Body of pancreas (tissue), 4 donors: ENCODE data around the gene RASA2. TPM values are rescaled to one million over a fixed set of nuclear protein-coding genes. Genes with fewer than 3 reads are reported as not detected.

ENCODE experiments used
- ATAC-seq: fragments of 150-250 bp; one replicate; pipeline ENCODE4 v1.9.1; 2016
- DNase-seq, 4 donors: peaks; one replicate each; pipeline ENCODE4 v3.0.0-alpha.2; 2019
- H3K27ac ChIP-seq, 4 donors: fragments of 200-600 bp; sonication (generic); 1 replicate in 3 of 4; 2 replicates in 1 of 4; pipeline versions ENCODE4 v1.5.1 to v1.6.1; 2016 to 2019; ENCODE audit warnings: mild to moderate bottlenecking in 1 of 4, mixed read lengths in 1 of 4, moderate library complexity in 1 of 4
- H3K27me3 ChIP-seq, 2 donors: fragments of 200-600 bp; sonication (generic); one replicate each; pipeline ENCODE4 v1.6.0; 2016; ENCODE audit warnings: mild to moderate bottlenecking in 1 of 2
- H3K36me3 ChIP-seq, 2 donors: fragments of 200-600 bp; sonication (generic); replicated peaks in 1 of 2; 2 replicates each; pipeline ENCODE4 v1.5.1; 2016; ENCODE audit warnings: low read depth in 2 of 2; ENCODE audit not compliant: insufficient read depth in 1 of 2
- H3K4me1 ChIP-seq: fragments of 200-600 bp; sonication (generic); one replicate; pipeline ENCODE4 v1.6.0; 2016
- H3K4me3 ChIP-seq, 2 donors: fragments of 200-600 bp; sonication (generic); 1 replicate in 1 of 2; 2 replicates in 1 of 2; pipeline ENCODE4 v1.5.1; 2016 to 2019
- H3K9me3 ChIP-seq, 3 donors: fragments of 200-600 bp; sonication (generic); 1 replicate in 2 of 3; 2 replicates in 1 of 3; pipeline ENCODE4 v1.5.1; 2016
- POLR2A ChIP-seq, 3 donors: fragments of 450-650 bp; IDR thresholded peaks; one replicate each; pipeline ENCODE4 v1.6.1; 2016; ENCODE audit warnings: antibody characterized with exemption in 3 of 3, mild to moderate bottlenecking in 2 of 3
- WGBS, 2 donors: methylation state at CpG; one replicate each; pipeline ENCODE4 v1.1.5; 2017; 5-methylcytosine and 5-hydroxymethylcytosine counted together
- intact Hi-C: fragments of 100-400 bp; cut with DNase I; formaldehyde crosslinking; loops from one replicate; pipeline ENCODE4 v1.15.1; 2023
- total RNA-seq, 2 donors: library from RNA; depleted of rRNA; stranded (reverse); fragments of >200 nt; gene quantifications; one replicate each; pipeline ENCODE4 v1.1.0, GENCODE V29; 2016
- TF ChIP-seq, protein P1 (sequence below), 7 experiments: fragments of 450-650 bp in 4 of 7; fragments of 200-600 bp in 3 of 7; sonication (generic) in 3 of 7; IDR thresholded peaks; one replicate each; pipeline ENCODE4 v1.5.1; 2016 to 2019; ENCODE audit warnings: antibody characterized with exemption in 7 of 7

RASA2 gene
- total RNA-seq, 2 donors from 2014 or later: 6.9 to 19.2 TPM

DNA sequence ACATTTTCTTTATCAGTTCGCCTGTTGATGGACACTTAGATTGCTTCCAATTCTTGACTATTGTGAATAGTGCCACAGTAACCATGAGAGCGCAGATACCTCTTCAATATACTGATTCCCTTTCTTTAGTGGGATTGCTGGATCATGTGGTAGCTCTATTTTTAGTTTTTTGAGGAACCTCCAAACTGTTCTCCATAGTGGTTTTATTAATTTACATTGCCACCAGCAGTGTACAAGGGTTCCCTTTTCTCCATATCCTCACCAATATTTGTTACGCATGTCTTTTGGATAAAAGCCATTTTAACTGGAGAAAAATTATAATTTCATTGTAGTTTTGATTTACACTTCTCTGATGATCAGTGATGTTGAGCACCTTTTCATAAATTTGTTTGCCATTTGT, 59.3 kb downstream of the RASA2 start:
- WGBS, 2 donors: 92 to 99% methylated on average over 3 of the region's 3 CpGs
- TF ChIP-seq POLR2A (IDR thresholded peaks at IDR 0.05): no peak
- TF ChIP-seq, protein P1, sequence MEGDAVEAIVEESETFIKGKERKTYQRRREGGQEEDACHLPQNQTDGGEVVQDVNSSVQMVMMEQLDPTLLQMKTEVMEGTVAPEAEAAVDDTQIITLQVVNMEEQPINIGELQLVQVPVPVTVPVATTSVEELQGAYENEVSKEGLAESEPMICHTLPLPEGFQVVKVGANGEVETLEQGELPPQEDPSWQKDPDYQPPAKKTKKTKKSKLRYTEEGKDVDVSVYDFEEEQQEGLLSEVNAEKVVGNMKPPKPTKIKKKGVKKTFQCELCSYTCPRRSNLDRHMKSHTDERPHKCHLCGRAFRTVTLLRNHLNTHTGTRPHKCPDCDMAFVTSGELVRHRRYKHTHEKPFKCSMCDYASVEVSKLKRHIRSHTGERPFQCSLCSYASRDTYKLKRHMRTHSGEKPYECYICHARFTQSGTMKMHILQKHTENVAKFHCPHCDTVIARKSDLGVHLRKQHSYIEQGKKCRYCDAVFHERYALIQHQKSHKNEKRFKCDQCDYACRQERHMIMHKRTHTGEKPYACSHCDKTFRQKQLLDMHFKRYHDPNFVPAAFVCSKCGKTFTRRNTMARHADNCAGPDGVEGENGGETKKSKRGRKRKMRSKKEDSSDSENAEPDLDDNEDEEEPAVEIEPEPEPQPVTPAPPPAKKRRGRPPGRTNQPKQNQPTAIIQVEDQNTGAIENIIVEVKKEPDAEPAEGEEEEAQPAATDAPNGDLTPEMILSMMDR (IDR thresholded peaks at IDR 0.05): no peak
- ATAC-seq (no peak), DNase-seq (no peak)
- Histone ChIP-seq H3K4me3 (no peak overlapping the region), H3K36me3 (no peaks in the 10 kb centered on the region), H3K27me3 (no peaks in the 10 kb centered on the region), H3K9me3 (no peaks in the 10 kb centered on the region), H3K27ac (no peak overlapping the region), H3K4me1 (no peaks in the 10 kb centered on the region)
- intact Hi-C loops: no loop called here

- Histone ChIP-seq H3K4me3 (no peak overlapping the region), H3K27ac (no peak overlapping the region), H3K36me3 (no peaks in the 10 kb centered on the region), H3K4me1 (no peaks in the 10 kb centered on the region), H3K27me3 (no peaks in the 10 kb centered on the region), H3K9me3 (no peaks in the 10 kb centered on the region)
- DNase-seq (no peak), ATAC-seq (no peak)
- intact Hi-C loops: no loop called here
- WGBS, 2 donors: 96 to 99% methylated on average over 3 of the region's 3 CpGs
- TF ChIP-seq, protein P1 (IDR thresholded peaks at IDR 0.05): no peak
- no peak for TF ChIP-seq POLR2A (IDR thresholded peaks at IDR 0.05)
These were observed 59.8 kb downstream of the RASA2 start for GRCh38 chr3:141546586-141546985.

DNA sequence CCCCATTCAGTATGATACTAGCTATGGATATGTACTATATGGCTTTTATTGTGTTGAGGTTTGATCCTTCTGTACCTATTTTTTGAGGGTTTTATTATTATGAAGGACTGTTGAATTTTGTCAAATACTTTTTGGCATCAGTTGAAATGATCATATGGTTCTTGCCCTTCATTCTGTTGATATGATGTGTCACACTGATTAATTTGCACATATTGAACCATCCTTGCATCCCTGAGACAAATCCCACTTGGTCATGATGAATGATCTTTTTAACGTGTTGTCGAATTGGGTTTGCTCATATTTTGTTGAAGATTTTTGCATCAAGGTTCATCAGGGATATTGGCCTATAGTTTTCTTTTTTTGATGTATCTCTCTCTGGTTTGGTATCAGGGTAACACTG, 61.0 kb downstream of the RASA2 start:
- ATAC-seq: no peak
- intact Hi-C loops: no loop called here
- no peak overlapping the region for H3K4me3 ChIP-seq
- TF ChIP-seq POLR2A (IDR thresholded peaks at IDR 0.05): no peak
- TF ChIP-seq, protein P1 (IDR thresholded peaks at IDR 0.05): no peak
- no peaks in the 10 kb centered on the region for H3K36me3 ChIP-seq
- no peak overlapping the region for H3K27ac ChIP-seq
- no peaks in the 10 kb centered on the region for H3K27me3 ChIP-seq
- H3K9me3 ChIP-seq: no peaks in the 10 kb centered on the region
- no peaks in the 10 kb centered on the region for H3K4me1 ChIP-seq
- 95 to 97% methylated on average over 2 of the region's 2 CpGs for whole genome bisulfite sequencing, 2 donors
- no peak for DNase-seq

DNA sequence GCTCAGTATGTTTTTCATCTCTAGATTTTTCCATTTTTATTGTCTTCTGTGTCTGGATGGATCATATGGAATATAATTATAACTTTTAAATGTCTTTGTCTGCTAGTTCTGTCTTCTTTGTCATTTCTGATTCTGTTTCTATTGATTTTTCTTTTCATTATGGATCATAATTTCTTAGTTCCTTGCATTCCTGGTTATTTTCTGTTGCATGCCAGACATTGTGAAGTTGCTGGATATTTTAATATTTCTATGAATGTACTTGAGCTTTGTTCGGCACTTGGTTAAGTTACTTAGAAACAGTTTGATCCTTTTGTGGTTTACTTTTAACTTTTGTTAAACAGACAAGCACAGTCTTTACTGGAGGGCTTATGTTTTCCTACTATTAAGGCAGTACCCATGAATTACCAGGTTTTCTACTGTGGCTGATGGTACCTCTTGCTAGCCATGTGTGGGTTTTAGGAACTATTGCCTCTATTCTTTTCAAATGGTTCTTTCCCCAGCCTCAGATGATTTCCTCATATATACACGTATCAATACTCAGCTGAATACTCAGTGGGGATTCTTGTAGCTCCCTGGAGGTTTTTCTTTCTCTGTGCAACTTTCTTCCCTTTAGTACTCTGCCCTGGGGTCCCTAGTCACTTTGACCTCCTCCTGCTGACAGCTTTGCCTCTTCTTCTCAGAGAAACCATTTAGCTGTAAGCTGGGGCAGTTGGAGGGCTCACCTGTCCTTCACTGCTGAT, 64.3 kb downstream of the RASA2 start:
- TF ChIP-seq, protein P1 (IDR thresholded peaks at IDR 0.05): no peak
- TF ChIP-seq POLR2A (IDR thresholded peaks at IDR 0.05): no peak
- intact Hi-C loops: no loop called here
- no peak overlapping the region for H3K4me3 ChIP-seq
- WGBS, 2 donors: 95% methylated on average over 2 of the region's 2 CpGs
- H3K27ac ChIP-seq: no peak overlapping the region
- DNase-seq (no peak), ATAC-seq (no peak)
- no peaks in the 10 kb centered on the region for H3K36me3 ChIP-seq
- no peaks in the 10 kb centered on the region for H3K27me3 ChIP-seq
- H3K9me3 ChIP-seq: no peaks in the 10 kb centered on the region
- H3K4me1 ChIP-seq: no peaks in the 10 kb centered on the region

DNA sequence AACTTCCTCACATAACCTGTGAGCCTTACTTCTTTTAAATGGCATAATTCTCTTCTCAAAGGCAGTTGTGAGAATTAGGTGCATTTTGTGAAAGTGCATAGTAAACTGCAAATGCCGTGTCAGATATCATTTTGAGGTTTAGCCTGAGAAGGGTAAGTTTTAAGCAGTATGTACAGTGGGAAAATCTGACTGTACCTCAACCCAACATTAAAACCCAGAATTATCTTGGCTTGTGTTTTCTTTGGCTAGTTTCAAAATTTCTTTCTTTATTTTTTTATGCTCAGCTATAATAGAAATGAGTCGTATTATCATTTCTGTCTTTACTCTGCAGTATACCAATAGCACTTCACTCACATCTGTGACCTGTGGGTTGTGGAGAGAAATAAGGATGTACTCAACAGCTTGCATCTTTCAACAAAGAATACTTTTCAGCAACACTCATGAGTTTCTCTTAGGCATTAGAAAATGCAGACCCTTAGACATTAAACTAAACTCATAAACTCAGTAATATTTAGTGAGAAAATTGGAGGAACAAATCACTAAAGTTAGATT, 65.7 kb downstream of the RASA2 start:
- TF ChIP-seq, protein P1 (IDR thresholded peaks at IDR 0.05): no peak
- TF ChIP-seq POLR2A (IDR thresholded peaks at IDR 0.05): no peak
- no peaks in the 10 kb centered on the region for H3K27me3 ChIP-seq
- 54 to 60% methylated on average over 2 of the region's 2 CpGs for WGBS, 2 donors
- no peak for DNase-seq
- H3K4me1 ChIP-seq: no peaks in the 10 kb centered on the region
- H3K27ac ChIP-seq: no peak overlapping the region
- intact Hi-C loops: no loop called here
- no peaks in the 10 kb centered on the region for H3K36me3 ChIP-seq
- H3K9me3 ChIP-seq: no peaks in the 10 kb centered on the region
- no peak for ATAC-seq
- H3K4me3 ChIP-seq: no peak overlapping the region
